ENCODE measurements around the gene ST6GALNAC3.
A peak's percentile ranks its signal among the peaks of the same experiment; 100 is the strongest.
"Not testable (repeated sequence)": the region's sequence is repeated elsewhere in the genome, so short reads cannot be mapped to it uniquely, and the experiment has no call there.

Gene ST6GALNAC3

DNA sequence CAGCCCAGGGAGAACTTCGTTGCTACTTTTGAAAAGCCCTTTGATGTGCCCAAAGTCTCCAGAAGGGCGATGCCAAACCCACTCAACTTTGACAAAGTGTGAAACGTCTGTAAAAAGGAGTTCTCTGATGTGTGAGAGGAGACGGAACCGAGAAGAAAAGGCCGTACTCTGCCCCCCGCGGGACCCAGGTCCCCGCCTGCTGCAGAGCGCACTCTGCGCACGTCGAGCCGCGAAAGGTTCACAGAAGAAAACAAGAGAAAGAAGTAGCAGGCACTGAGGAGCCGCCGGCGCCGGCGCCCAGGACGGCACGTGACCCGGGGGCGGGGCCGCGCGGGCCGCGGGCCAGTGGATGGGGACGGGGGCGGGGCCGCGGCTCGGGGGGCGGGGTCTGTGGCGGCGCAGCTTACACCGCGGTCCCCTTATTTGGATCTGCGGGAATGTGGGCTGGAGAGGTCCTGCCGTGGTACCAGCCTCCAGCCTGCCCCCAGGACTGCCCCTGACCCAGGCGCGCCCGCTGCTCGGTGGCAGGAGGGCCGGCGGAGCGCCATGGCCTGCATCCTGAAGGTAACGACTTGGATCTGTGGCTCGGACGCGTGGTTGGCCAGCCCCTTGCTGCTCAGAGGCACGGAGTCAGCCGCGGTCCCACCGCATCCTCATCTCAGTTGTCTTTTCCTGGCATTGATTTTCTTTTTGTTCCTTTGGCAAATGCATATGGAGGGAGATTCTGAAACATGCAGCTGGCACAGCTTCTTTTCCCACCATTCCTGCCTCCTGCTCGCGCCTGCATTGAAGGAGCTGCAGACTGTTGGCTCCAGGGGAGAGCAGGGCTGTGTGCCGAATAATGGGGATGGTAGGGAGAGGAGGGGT is at the start of gene ST6GALNAC3:
Gene ST6GALNAC3, plus strand, starts transcription at position 426 of the 867 bp plus-strand sequence.
- DNase-seq = peak; percentile 22 to 34

GRCh38 chr1:76027341-76027740 is 47.2 kb upstream of the ST6GALNAC3 start:
- DNase-seq = no peak

GRCh38 chr1:76029331-76029730 is 45.2 kb upstream of the ST6GALNAC3 start:
- DNase-seq = no peak

- DNase-seq = no peak
Observed at GRCh38 chr1:76031496-76031895, 43.0 kb upstream of the ST6GALNAC3 start.

DNA sequence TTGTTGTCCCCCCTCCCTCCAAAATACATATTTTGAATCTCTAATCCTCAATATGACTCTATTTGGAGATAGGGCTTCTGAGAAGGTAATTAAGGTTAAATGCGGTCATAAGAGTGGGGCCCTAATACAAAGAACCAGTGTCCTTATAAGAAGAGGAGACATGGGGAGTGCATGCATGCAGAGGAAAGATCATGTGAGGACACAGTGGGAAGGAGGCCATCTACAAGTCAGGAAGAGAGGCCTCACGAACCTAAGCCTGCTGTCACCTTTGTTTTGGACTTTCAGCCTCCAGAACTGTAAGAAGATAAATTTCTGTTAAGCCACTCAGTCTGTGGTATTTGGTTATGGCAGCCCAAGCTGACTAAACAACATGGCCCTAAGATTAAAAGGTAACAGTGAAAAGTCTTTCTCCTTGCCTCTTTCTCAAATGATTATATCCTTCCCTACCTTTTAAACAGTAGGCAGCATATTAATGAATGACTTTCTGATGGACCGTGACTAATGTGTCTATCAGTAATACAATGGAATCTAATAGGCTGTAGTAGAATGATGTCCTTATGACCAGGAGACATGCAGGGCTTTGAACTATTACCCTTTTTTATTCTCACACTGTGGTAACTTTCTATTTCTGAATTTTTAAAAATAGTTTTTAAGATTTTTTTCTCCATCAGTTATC is 40.6 kb upstream of the ST6GALNAC3 start:
- DNase-seq = no peak

GRCh38 chr1:76035053-76035452 is 39.5 kb upstream of the ST6GALNAC3 start:
- DNase-seq = no peak

DNA sequence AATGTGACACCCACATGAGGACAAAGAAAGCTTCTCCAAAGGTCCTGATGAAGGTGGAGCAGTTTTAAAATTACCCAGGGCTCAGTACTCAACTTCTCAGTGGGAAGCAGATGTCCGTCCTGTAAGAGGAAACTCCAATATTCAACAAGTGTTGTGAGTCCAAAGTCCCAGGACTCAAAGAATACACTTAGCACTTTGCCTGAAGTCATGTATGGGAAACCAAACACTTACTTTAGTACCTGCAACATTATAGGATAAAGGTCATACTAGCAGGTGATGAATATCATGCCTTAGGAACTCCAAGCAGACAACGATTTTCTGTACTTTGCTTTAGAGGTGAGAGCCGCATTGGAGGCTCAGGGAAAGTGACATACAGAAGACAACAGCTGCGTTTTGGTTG is 37.2 kb upstream of the ST6GALNAC3 start:
- DNase-seq = no peak

GRCh38 chr1:76038287-76039004 is 36.1 kb upstream of the ST6GALNAC3 start:
- no peak for DNase-seq

GRCh38 chr1:76046149-76046548 is 28.4 kb upstream of the ST6GALNAC3 start:
- no peak for DNase-seq

DNA sequence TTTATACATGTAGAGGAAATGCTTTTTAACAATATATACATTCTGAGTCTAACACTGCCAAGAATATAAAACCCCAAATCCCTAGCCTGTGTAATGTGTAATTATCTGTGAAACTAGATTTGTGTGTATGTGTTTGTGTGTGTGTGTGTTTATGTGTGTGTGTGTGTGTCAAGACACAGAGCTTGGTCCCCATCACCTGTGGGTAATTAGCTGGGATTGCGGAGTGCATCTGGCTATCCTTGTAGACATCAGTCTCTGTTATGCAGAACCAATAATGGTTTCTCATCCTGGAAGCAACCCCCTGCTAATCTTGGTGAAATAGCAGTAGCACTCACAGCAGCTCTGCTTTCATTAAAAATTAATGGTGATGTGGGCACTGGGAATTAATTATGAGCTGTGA is 26.3 kb upstream of the ST6GALNAC3 start:
- DNase-seq = no peak

GRCh38 chr1:76048926-76049325 is 25.6 kb upstream of the ST6GALNAC3 start:
- DNase-seq = no peak

- no peak for DNase-seq
Observed at GRCh38 chr1:76049498-76049897, 25.0 kb upstream of the ST6GALNAC3 start.

DNA sequence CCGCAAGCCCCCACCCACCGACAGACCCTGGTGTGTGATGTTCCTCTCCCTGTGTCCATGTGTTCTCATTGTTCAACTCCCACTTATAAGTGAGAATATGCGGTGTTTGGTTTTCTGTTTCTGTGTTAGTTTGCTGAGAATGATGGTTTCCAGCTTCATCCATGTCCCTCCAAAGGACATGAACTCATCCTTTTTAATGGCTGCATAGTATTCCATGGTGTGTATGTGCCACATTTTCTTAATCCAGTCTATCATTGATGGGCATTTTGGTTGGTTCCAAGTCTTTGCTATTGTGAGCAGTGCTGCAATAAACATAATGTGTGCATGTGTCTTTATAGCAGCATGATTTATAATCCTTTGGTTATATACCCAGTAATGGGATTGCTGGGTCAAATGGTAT is 24.5 kb upstream of the ST6GALNAC3 start:
- DNase-seq = not testable (repeated sequence)

GRCh38 chr1:76053021-76053420 is 21.5 kb upstream of the ST6GALNAC3 start:
- no peak for DNase-seq

GRCh38 chr1:76054359-76054758 is 20.2 kb upstream of the ST6GALNAC3 start:
- DNase-seq = no peak

GRCh38 chr1:76055987-76056386 is 18.6 kb upstream of the ST6GALNAC3 start:
- DNase-seq = no peak

- DNase-seq = no peak
Observed at GRCh38 chr1:76059451-76059850, 15.1 kb upstream of the ST6GALNAC3 start.

DNA sequence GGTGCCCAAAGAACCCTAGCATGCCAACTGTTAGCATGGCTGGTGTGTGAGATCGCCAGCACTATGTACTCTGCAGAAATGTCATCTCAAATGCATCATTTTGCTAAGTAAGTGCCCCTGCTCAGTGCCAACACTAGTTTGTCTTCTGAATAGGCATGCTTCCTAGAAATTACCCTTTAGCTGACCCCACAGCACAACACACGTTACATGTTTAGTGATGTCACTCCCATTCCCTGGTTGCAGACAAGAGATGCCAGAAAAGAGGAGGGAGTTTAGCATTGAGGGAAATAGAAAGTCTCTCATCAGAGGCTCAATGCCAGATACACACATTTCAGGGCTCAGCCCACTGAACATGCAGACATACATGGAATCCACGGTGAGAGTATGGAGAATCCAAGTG is 9.3 kb upstream of the ST6GALNAC3 start:
- no peak for DNase-seq

DNA sequence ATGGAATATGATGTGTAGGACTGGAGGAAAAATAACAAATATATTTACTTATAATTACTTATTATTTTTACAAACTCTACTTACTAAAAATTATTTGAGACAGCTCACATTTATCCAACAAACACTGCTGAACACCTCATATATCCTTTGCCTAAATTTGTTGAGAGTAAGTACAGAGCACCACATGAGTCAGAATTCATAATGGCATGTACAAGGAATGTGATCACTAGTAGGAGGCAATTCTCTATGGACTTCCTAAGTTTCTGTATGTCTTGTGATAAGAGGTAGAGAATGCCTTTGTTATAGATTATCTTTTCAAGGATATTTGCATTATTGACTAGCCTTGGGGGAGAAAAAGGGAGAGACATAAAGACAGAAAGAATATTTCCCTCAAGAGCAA is 8.2 kb upstream of the ST6GALNAC3 start:
- no peak for DNase-seq

GRCh38 chr1:76068542-76068941 is 6.0 kb upstream of the ST6GALNAC3 start:
- no peak for DNase-seq

DNA sequence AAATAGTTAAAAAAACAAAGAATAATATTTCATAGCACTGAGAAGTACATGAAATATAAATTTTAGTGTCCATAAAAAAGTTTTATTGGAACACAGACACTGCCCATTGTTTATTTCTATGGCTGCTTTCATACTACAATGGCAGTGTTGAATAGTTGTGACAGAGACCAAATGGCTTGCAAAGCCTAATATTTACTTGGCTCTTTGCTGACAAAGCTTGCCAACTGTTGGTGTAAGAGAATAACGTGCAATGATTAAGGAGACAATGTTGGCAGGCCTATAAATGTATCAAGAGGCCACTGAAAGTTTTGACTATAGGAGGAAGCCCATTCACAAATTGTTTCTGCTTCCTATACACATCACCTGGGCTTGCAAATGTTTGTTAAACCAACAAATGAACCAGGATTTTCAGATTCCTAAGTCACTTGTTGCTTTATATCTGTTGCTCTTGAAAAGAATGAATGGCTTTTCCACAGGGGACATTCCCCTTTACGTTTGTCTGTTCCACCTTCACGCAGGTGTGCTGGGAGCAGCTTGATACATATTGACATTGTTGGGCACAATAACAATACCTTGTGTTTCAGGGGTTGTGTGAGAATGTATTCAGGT is 5.5 kb upstream of the ST6GALNAC3 start:
- no peak for DNase-seq

DNA sequence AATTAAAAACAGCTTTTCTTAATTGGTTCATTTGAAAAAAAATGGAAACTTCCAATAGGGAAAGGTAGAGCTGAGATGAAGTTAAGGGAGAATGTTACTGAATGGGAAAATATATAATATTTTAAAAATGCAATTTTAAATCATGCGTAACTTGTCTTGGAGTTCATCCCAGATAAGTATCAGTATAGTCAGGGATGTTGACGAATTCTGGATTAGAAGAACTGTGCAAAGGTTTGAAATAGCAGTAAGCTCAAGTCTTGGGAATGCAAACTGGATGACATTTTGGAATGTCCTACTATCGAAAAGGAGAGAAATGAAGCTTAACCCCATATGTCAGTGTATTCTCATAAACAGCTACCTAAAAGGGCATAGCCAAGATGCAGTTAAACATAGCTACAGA is 4.0 kb upstream of the ST6GALNAC3 start:
- no peak for DNase-seq

DNA sequence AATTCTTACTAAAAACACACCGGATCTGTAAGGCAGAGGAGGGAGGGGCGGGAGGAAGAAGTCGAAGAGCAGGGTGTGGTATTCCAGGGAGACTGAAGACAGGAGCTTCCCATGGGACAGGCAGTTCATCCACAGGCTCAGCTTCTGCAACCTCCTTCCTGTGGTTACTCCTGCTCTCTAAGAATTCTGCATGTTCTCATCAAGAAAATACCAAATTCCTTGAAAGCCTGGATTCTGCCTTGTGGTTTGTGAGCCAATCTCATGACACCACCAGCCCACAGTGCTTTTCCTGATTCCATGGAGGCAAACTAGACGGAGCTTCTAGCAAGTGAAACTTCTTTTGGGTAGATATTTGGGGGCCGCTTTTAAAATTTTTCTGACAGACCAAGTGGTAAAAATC is 1.1 kb upstream of the ST6GALNAC3 start:
- no peak for DNase-seq

Measured in NCI-H187 (cell line).